Body of pancreas (tissue), 4 donors: Measurements from ENCODE around the gene KLHL29.

Experiments used
- POLR2A ChIP-seq, 3 donors: fragments of 450-650 bp; IDR thresholded peaks; one replicate each; pipeline ENCODE4 v1.6.1; 2016; ENCODE audit warnings: antibody characterized with exemption in 3 of 3, mild to moderate bottlenecking in 2 of 3
- TF ChIP-seq, protein P1 (sequence below), 7 experiments: fragments of 450-650 bp in 4 of 7; fragments of 200-600 bp in 3 of 7; sonication (generic) in 3 of 7; IDR thresholded peaks; one replicate each; pipeline ENCODE4 v1.5.1; 2016 to 2019; ENCODE audit warnings: antibody characterized with exemption in 7 of 7

DNA sequence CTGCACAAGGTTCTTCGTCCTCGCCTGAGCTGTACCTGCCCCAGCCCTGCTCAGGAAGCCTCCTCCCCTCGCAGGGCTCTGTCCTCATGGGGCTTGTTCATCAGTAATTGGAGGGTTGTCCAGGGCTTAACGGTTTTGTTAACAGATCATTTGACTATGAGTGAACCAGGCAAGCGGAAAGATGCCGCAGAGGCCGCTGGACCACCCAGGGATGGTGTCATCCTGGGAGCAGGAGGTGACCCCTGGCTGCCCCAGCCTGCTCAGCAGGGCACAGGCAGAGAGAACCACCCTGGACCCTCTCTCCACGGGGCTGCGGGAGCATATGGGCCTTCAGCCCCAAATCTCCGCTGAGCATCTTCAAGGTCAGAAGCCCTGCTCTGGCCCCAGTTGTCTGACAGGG lies 264.3 kb downstream of the KLHL29 start:
- TF ChIP-seq, protein P1, sequence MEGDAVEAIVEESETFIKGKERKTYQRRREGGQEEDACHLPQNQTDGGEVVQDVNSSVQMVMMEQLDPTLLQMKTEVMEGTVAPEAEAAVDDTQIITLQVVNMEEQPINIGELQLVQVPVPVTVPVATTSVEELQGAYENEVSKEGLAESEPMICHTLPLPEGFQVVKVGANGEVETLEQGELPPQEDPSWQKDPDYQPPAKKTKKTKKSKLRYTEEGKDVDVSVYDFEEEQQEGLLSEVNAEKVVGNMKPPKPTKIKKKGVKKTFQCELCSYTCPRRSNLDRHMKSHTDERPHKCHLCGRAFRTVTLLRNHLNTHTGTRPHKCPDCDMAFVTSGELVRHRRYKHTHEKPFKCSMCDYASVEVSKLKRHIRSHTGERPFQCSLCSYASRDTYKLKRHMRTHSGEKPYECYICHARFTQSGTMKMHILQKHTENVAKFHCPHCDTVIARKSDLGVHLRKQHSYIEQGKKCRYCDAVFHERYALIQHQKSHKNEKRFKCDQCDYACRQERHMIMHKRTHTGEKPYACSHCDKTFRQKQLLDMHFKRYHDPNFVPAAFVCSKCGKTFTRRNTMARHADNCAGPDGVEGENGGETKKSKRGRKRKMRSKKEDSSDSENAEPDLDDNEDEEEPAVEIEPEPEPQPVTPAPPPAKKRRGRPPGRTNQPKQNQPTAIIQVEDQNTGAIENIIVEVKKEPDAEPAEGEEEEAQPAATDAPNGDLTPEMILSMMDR (IDR thresholded peaks at IDR 0.05), result no peak
- TF ChIP-seq POLR2A (IDR thresholded peaks at IDR 0.05), result no peak
